8988T (cell line): ENCODE data around the gene CLMP.

ENCODE experiments used
- DNase-seq: peaks from one replicate; pipeline ENCODE4 v3.0.0; 2011

CLMP gene

DNA sequence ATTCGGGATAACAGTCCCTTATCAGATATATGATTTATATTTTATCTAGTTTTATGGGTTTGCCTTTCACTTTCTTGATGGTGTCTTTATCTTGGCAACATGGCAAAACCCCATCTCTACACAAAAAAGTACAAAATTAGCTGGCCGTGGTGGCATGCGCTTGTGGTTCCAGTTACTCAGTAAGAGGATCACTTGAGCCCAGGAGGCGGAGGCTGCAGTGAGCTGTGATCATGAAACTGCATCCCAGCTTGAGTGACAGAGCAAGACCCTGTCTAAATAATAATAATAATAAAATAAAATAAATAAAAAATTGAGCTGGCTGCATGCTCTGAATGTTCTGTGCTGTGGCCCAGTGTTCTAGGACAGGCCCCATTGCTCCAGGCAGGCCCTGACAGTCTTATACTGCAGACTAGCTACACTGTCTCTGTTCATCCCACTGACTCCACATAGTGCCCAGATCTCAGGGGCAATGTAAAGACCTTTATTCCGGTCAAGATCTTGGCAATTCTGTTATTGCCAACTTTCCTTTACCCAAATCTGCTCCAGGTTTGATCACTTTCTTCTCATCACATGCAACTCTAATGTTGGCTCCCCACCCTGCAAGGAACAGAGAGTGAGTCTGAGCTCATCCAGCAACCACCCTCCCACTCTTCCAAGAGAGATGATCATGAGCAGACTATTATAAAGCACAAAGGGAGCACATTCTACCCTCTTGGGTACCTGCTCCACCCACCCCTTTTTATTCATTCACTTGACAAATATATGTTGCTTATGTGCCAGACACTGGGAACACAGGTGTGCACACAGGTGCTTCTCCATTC is 141.9 kb downstream of the CLMP start:
- no peak for DNase-seq

GRCh38 chr11:123051634-123052033 is 143.4 kb downstream of the CLMP start:
- DNase-seq, result no peak

GRCh38 chr11:123051146-123051545 is 143.9 kb downstream of the CLMP start:
- no peak for DNase-seq

- no peak for DNase-seq
Observed at GRCh38 chr11:123047947-123048293, 147.1 kb downstream of the CLMP start.

DNA sequence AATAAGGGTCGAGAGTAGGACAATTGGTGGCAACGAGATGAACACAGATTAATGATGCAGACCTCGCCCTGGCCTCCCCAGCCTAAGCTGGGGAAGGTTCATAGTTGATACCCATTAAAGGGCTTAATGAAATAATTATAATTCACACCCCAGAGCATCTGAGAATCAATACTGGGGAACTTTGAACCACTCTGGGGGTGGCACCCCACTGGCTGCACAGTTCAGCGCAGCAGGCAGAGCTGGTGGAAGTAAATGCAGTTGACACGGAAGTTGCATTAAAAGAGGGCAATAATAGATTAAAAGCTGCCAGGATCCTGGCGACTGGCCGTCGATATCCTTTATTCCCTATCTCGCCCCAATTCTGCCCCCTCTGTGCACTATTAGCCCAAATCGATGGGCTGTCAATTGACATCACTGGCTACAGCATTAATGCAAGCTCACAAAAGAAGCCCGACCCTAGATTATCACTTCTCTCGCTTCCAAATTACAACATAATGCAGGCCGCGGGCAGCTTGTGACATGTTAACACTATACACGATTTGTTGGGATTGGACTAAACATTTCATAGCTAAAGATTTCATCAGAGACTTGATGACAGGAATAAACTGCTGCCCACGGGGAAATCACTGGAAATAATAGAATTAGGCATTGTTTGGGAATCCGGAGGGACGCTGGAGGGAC is 147.6 kb downstream of the CLMP start:
- no peak for DNase-seq

DNA sequence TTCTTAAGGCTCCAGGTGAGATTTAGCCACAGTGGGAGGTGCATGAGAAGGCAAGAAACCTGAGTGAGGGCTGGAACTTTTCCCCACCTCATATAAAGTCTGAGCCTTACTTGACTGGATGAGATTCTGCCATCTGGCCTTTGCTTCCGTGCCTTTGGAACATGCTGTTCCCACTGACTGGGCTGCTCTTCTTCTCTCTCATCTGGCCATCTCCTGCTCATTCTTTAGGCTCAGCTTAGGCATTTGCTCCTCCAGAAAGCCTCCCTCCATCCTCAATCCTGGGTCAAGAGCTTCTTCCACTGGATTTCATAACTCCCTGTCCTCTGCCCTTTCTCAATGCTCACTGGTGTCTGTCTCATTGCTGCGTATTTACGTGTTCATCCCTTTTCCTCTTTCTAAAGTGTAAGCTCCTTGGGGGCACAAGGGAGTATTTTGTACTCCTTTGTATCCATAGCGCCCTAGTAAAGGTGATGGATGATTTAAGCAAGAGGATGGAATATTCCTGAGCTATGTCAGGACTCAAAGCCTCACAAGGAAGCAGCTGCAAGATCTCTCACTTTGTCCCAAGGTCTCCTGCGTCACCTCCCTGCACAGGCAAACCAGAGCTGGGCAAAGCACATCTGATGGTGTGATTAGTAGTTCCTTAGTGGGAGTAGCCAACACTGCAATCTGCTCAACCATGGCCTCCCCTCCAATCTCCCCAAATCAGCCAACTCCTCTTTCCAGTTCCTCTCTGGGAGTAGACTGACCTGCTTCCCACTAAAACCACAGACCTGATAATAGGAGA is 148.4 kb downstream of the CLMP start:
- DNase-seq, result no peak

GRCh38 chr11:123045101-123045500 is 149.9 kb downstream of the CLMP start:
- no peak for DNase-seq

GRCh38 chr11:123041185-123041584 is 153.9 kb downstream of the CLMP start:
- DNase-seq, result no peak

DNA sequence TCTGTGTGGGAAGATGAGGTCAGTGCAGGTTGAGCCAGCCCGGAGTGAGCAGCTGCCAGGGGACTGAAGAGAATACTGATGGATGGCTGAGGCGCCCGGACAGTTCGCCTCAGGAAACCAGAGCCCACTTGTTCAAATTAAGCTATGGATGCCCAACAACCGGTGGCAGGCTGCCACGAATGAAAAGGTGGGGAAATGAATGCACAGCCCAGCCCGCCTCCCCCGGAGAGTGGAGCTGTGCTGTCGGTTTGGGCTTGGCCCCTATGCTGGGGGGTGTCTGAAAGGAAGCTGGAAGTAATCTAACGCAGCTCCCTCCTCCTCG is 155.0 kb downstream of the CLMP start:
- no peak for DNase-seq

DNA sequence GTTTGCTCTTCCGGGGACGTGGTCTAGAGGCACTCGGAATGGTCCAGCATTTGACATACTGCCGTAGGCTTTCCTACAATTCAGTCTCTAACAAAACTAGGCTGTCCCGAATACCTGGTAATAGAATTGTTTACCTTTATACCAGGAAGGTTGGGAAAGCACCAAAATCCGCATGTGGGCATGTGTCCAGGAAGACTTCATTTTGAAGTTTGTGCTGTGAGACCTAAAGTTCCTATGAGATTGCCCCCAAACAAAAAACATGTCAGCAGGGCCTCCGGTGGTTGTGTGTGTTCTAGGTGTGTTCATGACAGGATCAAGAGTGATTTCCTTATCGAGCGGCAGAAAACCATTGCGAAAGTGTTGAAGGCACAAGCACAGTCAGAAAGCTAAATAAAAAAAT is 159.2 kb downstream of the CLMP start:
- DNase-seq, result no peak

DNA sequence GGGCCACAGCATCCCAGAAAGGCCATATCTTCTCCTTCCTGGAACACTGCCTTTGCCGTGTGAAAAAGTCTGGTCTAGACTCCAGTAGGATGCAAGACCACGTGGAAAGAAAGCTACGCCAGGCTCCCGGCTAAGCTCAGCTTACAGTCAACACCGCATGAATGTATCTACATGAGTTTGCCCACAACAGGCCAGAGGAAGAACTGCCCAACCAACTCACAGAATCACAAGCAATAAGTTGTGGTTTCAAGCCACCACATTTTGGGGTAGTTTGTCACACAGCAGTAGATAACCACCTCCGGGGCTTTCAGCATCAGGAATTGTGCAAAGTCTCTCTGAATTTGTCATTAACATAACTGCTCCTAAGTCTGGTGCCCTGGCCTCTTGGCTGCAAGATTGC is 160.5 kb downstream of the CLMP start:
- DNase-seq, result no peak

DNA sequence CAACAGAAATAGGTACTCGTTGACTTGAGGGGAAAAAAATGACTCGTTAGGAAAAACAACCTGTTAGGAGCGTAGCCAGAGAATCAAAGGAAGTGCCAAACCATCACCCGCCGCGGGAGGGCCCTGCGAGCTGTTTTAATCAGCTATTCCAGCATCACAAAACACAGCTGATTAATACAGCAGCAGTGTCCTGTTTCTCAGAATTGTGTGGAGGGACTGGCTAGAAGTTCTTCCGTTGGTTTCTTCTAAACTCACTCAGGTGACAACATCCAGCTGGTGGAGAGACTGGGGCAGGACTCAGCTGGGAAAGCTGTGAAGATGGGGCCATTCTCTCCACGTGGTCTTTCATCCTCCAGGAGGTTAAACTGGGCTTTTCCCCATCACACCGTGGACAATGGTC is 161.2 kb downstream of the CLMP start:
- DNase-seq, result no peak

- no peak for DNase-seq
Observed at GRCh38 chr11:123030517-123030916, 164.5 kb downstream of the CLMP start.

- DNase-seq, result peak; percentile 69
Observed at GRCh38 chr11:123020968-123021367, 174.1 kb downstream of the CLMP start.
